ENCODE results near the gene SYNDIG1.

The SYNDIG1 gene

GRCh38 chr20:24616258-24617079 lies 147.0 kb downstream of the SYNDIG1 start:
- in situ Hi-C loops (cut with MboI; ENCODE audit: low sequenced_read_pairs, unreplicated experiment) = no loop called here
- TF ChIP-seq CTCF (IDR thresholded peaks at IDR 0.05; ENCODE audit: borderline replicate concordance, control extremely low read depth, extremely low read depth, insufficient read depth, missing control alignments) = no peak
- no peak for DNase-seq (ENCODE audit: low spot score)

- TF ChIP-seq CTCF (IDR thresholded peaks at IDR 0.05; ENCODE audit: borderline replicate concordance, control extremely low read depth, extremely low read depth, insufficient read depth, missing control alignments) = no peak
- DNase-seq (ENCODE audit: low spot score) = no peak
- in situ Hi-C loops (cut with MboI; ENCODE audit: low sequenced_read_pairs, unreplicated experiment) = no loop called here
Measured at GRCh38 chr20:24617080-24617432, 147.6 kb downstream of the SYNDIG1 start.

- no peak for TF ChIP-seq CTCF (IDR thresholded peaks at IDR 0.05; ENCODE audit: borderline replicate concordance, control extremely low read depth, extremely low read depth, insufficient read depth, missing control alignments)
- no peak for DNase-seq (ENCODE audit: low spot score)
- in situ Hi-C loops (cut with MboI; ENCODE audit: low sequenced_read_pairs, unreplicated experiment) = no loop called here
Measured at GRCh38 chr20:24617757-24618450, 148.5 kb downstream of the SYNDIG1 start.

GRCh38 chr20:24618739-24619138 lies 149.3 kb downstream of the SYNDIG1 start:
- no peak for DNase-seq (ENCODE audit: low spot score)
- in situ Hi-C loops (cut with MboI; ENCODE audit: low sequenced_read_pairs, unreplicated experiment) = no loop called here
- TF ChIP-seq CTCF (IDR thresholded peaks at IDR 0.05; ENCODE audit: borderline replicate concordance, control extremely low read depth, extremely low read depth, insufficient read depth, missing control alignments) = no peak

GRCh38 chr20:24619212-24619611 lies 149.8 kb downstream of the SYNDIG1 start:
- in situ Hi-C loops (cut with MboI; ENCODE audit: low sequenced_read_pairs, unreplicated experiment) = no loop called here
- TF ChIP-seq CTCF (IDR thresholded peaks at IDR 0.05; ENCODE audit: borderline replicate concordance, control extremely low read depth, extremely low read depth, insufficient read depth, missing control alignments) = no peak
- no peak for DNase-seq (ENCODE audit: low spot score)

- in situ Hi-C loops (cut with MboI; ENCODE audit: low sequenced_read_pairs, unreplicated experiment) = no loop called here
- TF ChIP-seq CTCF (IDR thresholded peaks at IDR 0.05; ENCODE audit: borderline replicate concordance, control extremely low read depth, extremely low read depth, insufficient read depth, missing control alignments) = no peak
- no peak for DNase-seq (ENCODE audit: low spot score)
Measured at GRCh38 chr20:24620937-24621519, 151.6 kb downstream of the SYNDIG1 start.

Data from GM13976 (cell line).